OCI-LY1 (cell line): Measurements from ENCODE around the gene RMI2.

ENCODE experiments used
- H2AFZ ChIP-seq: fragments of 200-600 bp; sonication (generic), shearing (Covaris generic); 2 replicates; pipeline ENCODE4 v1.6.0; 2014; ENCODE audit warnings: antibody characterized with exemption, mild to moderate bottlenecking, low read length
- H3F3A ChIP-seq: fragments of 200-600 bp; sonication (generic), shearing (Covaris generic); 2 replicates; pipeline ENCODE4 v1.6.0; 2014; ENCODE audit warnings: mild to moderate bottlenecking, antibody characterized with exemption, low read length, moderate library complexity; ENCODE audit not compliant: insufficient read depth
- H3K27ac ChIP-seq: fragments of 200-600 bp; sonication (generic); 2 replicates; pipeline ENCODE4 v1.5.1; 2014; ENCODE audit warnings: low read length, mixed run types, mild to moderate bottlenecking, low read depth; ENCODE audit not compliant: poor library complexity, severe bottlenecking
- H3K27me3 ChIP-seq: fragments of 200-600 bp; sonication (generic); 2 replicates; pipeline ENCODE4 v1.6.0; 2014; ENCODE audit warnings: antibody characterized with exemption, mild to moderate bottlenecking, low read length, moderate library complexity; ENCODE audit not compliant: insufficient read depth
- H3K36me3 ChIP-seq: fragments of 200-600 bp; sonication (generic); 2 replicates; pipeline ENCODE4 v1.6.1; 2014; ENCODE audit warnings: mild to moderate bottlenecking, antibody characterized with exemption, low read length, moderate library complexity, mixed read lengths; ENCODE audit not compliant: insufficient read depth
- H3K4me1 ChIP-seq: fragments of 200-600 bp; sonication (generic); 2 replicates; pipeline ENCODE4 v1.5.1; 2014; ENCODE audit warnings: mild to moderate bottlenecking, low read length, moderate library complexity; ENCODE audit not compliant: insufficient read depth, severe bottlenecking
- H3K4me2 ChIP-seq: fragments of 200-600 bp; sonication (generic), shearing (Covaris generic); 2 replicates; pipeline ENCODE4 v1.6.1; 2014; ENCODE audit warnings: low read length
- H3K4me3 ChIP-seq: fragments of 200-600 bp; sonication (generic); 2 replicates; pipeline ENCODE4 v1.5.1; 2014; ENCODE audit warnings: low read length, low read depth, mild to moderate bottlenecking, mixed read lengths; ENCODE audit not compliant: poor library complexity, severe bottlenecking
- H3K79me2 ChIP-seq: fragments of 200-600 bp; shearing (Covaris generic); 2 replicates; pipeline ENCODE4 v1.6.1; 2016; ENCODE audit warnings: mixed run types, low read length, mixed read lengths; ENCODE audit not compliant: insufficient read depth
- H3K9ac ChIP-seq: fragments of 200-600 bp; sonication (generic), shearing (Covaris generic); 2 replicates; pipeline ENCODE4 v1.6.1; 2014; ENCODE audit warnings: mild to moderate bottlenecking, low read length, mixed read lengths
- H3K9me2 ChIP-seq: fragments of 200-600 bp; sonication (generic), shearing (Covaris generic); 2 replicates; pipeline ENCODE4 v1.6.1; 2014; ENCODE audit warnings: low read depth, mild to moderate bottlenecking, low read length, mixed read lengths
- H3K9me3 ChIP-seq: fragments of 200-600 bp; shearing (Covaris generic); 2 replicates; pipeline ENCODE4 v1.6.1; 2014; ENCODE audit warnings: low read length, mixed read lengths
- H4K20me1 ChIP-seq: fragments of 200-600 bp; sonication (generic), shearing (Covaris generic); 2 replicates; pipeline ENCODE4 v1.6.0; 2016; ENCODE audit warnings: mild to moderate bottlenecking, low read length; ENCODE audit not compliant: insufficient read depth
- EZH2 ChIP-seq: fragments of 200-600 bp; sonication (generic), shearing (Covaris generic); IDR thresholded peaks from 2 replicates; pipeline ENCODE4 v1.8.0; 2017; ENCODE audit warnings: borderline replicate concordance, mixed run types, mild to moderate bottlenecking, antibody characterized with exemption, low read length, moderate library complexity, mixed read lengths
- TF ChIP-seq, protein P1 (sequence below): fragments of 200-600 bp; sonication (generic), shearing (Covaris generic); IDR thresholded peaks from 2 replicates; pipeline ENCODE4 v1.5.1; 2017; ENCODE audit warnings: mild to moderate bottlenecking, antibody characterized with exemption, low read length, moderate library complexity, mixed read lengths

The RMI2 gene

GRCh38 chr16:11331967-11332366 is 13.3 kb upstream of the RMI2 start:
- Histone ChIP-seq H3K4me1 (peaks cover 25% of the 10 kb centered on the region), H3K36me3 (peaks cover 5% of the 10 kb centered on the region; the same call in 1 of the 2 replicates), H2AFZ (no peak overlapping the region), H3K9me3 (0 out of 2 replicates have a peak, but pooled peaks cover 2% of the 10 kb centered on the region), H3K27me3 (peaks cover 7% of the 10 kb centered on the region; the same call in 1 of the 2 replicates), H3F3A (no peaks in the 10 kb centered on the region), H4K20me1 (no peaks in the 10 kb centered on the region), H3K4me2 (no peak overlapping the region), H3K9me2 (no peaks in the 10 kb centered on the region), H3K9ac (no peak overlapping the region), H3K27ac (no peak overlapping the region), H3K4me3 (no peak overlapping the region), H3K79me2 (no peaks in the 10 kb centered on the region)
- TF ChIP-seq EZH2 = no peak
- TF ChIP-seq, protein P1, sequence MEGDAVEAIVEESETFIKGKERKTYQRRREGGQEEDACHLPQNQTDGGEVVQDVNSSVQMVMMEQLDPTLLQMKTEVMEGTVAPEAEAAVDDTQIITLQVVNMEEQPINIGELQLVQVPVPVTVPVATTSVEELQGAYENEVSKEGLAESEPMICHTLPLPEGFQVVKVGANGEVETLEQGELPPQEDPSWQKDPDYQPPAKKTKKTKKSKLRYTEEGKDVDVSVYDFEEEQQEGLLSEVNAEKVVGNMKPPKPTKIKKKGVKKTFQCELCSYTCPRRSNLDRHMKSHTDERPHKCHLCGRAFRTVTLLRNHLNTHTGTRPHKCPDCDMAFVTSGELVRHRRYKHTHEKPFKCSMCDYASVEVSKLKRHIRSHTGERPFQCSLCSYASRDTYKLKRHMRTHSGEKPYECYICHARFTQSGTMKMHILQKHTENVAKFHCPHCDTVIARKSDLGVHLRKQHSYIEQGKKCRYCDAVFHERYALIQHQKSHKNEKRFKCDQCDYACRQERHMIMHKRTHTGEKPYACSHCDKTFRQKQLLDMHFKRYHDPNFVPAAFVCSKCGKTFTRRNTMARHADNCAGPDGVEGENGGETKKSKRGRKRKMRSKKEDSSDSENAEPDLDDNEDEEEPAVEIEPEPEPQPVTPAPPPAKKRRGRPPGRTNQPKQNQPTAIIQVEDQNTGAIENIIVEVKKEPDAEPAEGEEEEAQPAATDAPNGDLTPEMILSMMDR = no peak

- H3K79me2 ChIP-seq = no peaks in the 10 kb centered on the region
- peaks cover 19% of the 10 kb centered on the region for H3K4me1 ChIP-seq
- no peaks in the 10 kb centered on the region for H3F3A ChIP-seq
- no peaks in the 10 kb centered on the region; the same call in 1 of the 2 replicates for H3K27me3 ChIP-seq
- H3K27ac ChIP-seq = no peak overlapping the region
- H3K4me2 ChIP-seq = no peak overlapping the region
- H3K9me2 ChIP-seq = no peaks in the 10 kb centered on the region
- H2AFZ ChIP-seq = no peak overlapping the region
- no peak overlapping the region for H3K4me3 ChIP-seq
- TF ChIP-seq EZH2 = no peak
- TF ChIP-seq, protein P1 = no peak
- no peaks in the 10 kb centered on the region for H4K20me1 ChIP-seq
- H3K36me3 ChIP-seq = no peaks in the 10 kb centered on the region; the same call in 1 of the 2 replicates
- H3K9ac ChIP-seq = no peak overlapping the region
- H3K9me3 ChIP-seq = no peaks in the 10 kb centered on the region
Observed at GRCh38 chr16:11333010-11333409, 12.2 kb upstream of the RMI2 start.

GRCh38 chr16:11333702-11334101 is 11.6 kb upstream of the RMI2 start:
- Histone ChIP-seq H3K4me2 (no peak overlapping the region), H3K36me3 (no peaks in the 10 kb centered on the region; the same call in 1 of the 2 replicates), H3K4me1 (peaks cover 12% of the 10 kb centered on the region), H3K27ac (no peak overlapping the region), H2AFZ (no peak overlapping the region), H3F3A (no peaks in the 10 kb centered on the region), H3K27me3 (no peaks in the 10 kb centered on the region; the same call in 1 of the 2 replicates), H3K9me2 (no peaks in the 10 kb centered on the region), H3K4me3 (no peak overlapping the region), H4K20me1 (no peaks in the 10 kb centered on the region), H3K9ac (no peak overlapping the region), H3K9me3 (no peaks in the 10 kb centered on the region), H3K79me2 (no peaks in the 10 kb centered on the region)
- no peak for TF ChIP-seq EZH2
- TF ChIP-seq, protein P1 = no peak
